GM19397 (cell line): ENCODE results near the gene DGKE.

Experiments
- ATAC-seq: cut with Tn5 transposase; IDR thresholded peaks from one replicate; pipeline ENCODE4 v1.9.1; 2021; ENCODE audit warnings: mild to moderate bottlenecking, moderate library complexity; ENCODE audit not compliant: unreplicated experiment

Gene DGKE

DNA sequence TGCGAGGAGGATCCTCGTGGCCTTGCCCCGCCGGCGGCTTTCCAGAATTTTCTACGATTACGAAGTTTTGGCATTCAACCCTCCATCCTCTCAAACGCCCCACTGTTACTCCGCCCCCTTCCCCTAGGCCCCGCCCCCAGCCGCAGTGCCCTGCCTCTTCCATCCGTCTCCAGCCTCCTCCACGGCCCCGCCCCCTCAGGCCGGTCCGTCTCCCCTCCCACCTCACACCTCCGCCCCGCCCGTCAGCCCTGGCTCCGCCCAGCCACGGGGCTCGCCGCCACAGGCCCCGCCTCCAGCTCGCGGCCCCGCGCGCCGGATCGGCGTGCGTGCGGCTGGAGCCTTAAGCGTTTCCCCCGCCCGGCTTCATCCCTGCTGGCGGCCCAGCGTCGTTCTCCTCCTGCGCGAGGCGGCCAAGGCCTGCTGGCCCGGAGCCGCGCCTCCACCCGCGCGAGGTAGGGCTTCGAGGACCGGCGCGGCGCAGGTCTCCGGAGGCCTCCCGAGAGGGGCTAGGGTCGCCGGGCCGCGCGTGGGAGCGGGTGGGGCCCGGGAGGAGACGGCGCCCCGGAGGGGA, at the start of gene DGKE, which contains the start of gene C17orf67:
DGKE (plus strand) TSS at position 343 of the 571 bp plus-strand sequence. CDS start 645 bp downstream, outside the sequence.
C17orf67 (minus strand) TSS at position 112 of the 571 bp plus-strand sequence. CDS start 18,110 bp downstream, outside the sequence.
- peak; percentile 68 for ATAC-seq

GRCh38 chr17:56785405-56785804, 48.5 kb upstream of the DGKE start:
- no peak for ATAC-seq

DNA sequence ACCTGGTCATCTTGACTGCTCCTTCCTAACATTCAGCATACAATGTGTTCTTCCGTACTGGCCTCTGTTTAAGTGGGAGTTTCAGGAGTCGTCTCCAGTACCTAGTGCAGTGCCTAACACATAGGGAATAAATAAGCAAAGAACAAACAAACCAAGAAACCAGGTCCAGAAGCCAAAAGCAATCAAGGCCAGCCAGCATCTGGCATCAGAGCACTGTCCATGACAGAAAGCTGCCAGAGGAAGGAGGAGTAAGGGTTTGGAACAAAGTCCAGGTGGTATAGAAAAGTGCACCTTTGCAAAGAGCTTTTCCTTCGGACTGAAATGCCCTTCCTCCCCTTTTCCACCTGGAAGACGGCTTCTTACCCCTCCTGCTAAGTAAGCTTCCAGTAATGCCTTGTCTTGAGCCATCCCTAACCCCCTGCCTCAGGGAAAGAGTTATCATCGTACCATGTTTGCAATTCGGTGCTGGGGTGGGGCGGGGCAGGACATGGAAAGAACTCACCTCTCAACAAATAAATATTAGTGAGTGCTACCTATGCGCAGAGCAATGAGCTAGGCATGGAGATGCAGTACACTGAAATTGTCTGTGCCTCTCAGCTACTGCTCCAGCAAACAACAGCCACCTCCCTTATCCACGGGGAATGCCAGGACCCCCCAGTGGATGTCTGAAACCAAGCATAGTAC, 47.8 kb upstream of the DGKE start:
- no peak for ATAC-seq

- ATAC-seq = peak; percentile 77
These were observed 46.9 kb upstream of the DGKE start for GRCh38 chr17:56786989-56787482.

DNA sequence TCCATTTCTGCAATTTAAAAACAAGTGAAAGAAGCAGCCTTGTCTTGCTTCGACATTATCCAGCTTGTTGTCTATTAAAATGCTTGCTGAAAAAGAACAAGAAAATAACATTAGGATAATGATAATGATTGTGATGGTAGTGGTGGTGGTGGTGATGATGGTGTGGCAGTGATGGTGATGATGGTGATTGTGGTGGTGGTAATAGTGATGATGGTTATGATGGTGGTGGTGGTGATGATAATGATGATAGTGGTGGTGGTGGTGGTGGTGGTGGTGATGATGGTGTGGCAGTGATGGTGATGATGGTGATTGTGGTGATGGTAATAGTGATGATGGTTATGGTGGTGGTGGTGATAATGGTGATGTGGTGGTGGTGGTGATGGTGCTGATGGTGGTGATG, 41.7 kb upstream of the DGKE start:
- no peak for ATAC-seq

GRCh38 chr17:56793531-56793930, 40.4 kb upstream of the DGKE start:
- ATAC-seq = no peak

- no peak for ATAC-seq
These were observed 40.0 kb upstream of the DGKE start for GRCh38 chr17:56793957-56794356.

- no peak for ATAC-seq
These were observed 38.6 kb upstream of the DGKE start for GRCh38 chr17:56795221-56795865.

DNA sequence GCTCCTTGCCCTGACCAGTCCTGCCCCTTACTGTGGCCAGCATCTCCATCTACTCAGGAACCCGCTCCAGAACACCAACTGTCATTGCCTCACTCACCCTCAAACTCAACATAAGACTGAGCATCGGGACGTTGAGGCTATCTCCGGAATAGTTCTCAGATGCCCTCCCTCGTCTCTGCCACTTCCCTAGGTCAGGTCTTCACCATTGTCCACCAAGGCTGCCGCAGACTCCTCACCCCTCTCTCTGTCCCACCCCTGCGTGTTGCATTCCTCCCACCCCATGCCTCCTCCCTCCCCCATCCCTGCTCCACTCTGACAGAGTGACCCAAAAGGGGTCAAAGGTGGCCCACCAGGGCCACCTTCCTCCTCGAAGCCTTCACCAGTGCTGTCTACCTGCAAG, 37.4 kb upstream of the DGKE start:
- no peak for ATAC-seq

GRCh38 chr17:56798916-56799315, 35.0 kb upstream of the DGKE start:
- ATAC-seq = no peak

DNA sequence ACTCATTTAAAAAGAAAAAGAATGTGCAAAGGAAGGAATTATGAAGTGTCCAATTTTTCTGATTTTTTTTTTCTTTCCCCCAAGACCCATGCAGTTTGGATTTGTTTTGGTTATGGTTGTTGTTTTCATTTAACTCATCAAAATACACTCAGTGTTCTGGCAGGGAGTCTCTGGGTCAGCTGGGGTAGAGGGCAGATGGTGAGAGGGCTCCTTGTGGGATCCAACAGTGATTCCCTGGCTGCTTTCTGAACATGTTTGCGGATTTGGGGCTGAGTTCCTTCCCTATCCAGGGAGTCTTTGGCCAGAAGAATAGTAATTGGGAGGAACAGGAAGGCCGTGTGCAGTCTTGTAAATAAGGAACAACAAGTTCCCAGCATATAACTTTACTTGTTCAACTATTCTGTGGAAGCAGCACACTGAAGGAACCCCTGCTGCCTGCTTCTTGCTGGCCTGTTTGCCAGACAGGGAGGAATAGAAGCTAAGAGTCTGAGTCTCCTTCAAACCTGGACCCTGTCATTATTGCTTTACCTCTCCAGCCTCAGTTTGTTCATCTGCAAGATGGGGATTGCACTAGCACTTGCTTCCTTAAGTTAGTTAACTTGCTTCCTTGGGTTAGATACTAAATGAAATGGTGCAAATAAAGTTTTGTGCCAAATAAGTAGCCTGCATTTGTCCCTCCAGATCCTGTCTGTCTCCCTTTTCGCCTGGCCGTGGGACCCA, 32.3 kb upstream of the DGKE start:
- no peak for ATAC-seq

DNA sequence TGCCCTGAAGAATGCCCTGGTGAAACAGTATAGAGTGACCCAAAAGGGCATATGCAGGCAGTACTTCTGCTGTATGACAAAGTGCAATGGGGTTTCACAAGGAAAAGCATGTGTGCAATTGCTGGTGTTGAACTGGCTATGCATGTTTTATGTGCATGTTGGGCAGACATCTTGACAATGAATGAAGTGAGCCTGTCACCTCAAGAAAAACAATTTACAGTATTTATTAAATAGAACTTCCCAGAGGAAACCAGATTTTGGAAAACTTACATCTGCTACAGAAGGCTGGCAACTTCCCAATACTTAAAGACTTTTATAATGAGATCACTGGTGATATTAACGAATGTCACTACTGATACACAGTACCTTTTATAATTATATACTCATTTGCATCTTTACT, 30.9 kb upstream of the DGKE start:
- no peak for ATAC-seq

GRCh38 chr17:56804454-56804853, 29.5 kb upstream of the DGKE start:
- no peak for ATAC-seq

DNA sequence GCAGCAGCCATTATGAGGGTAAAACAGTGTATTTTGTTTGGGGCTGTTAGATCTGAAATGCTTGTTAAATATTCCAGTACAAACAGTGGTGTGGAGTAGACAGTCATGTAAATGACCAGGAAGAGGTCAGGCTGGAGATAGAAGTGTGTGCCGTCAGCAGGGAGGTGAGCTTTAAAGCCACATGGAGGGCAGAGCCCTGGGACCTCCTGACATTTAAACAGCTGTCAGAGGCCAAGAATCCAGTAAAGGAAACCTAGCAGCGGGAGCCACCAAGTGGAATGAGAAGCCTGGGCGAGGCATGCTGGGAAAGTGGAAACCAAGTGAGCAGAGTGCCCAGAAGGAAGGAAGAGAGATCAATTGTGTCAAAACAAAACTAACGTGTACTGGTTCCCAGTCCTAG, 27.0 kb upstream of the DGKE start:
- ATAC-seq = no peak

DNA sequence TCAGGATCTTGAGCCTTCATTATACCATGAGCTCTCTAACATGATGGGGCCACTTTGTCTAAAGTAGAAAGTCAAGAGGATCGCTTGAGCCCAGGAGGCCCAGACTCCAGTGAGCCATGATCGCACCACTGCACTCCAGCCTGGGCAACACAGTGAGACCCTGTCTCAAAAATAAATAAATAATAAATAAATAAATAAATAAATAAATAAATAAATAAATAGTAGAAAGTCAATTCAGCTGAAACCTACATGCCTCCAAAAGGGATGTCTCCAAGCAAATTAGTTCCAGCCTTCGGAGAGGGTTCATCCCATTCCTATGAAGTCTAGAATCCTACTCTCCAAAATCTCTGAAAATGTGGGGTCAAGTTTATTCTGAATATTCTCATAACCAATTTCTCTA, 26.2 kb upstream of the DGKE start:
- ATAC-seq = no peak

- no peak for ATAC-seq
These were observed 25.4 kb upstream of the DGKE start for GRCh38 chr17:56808503-56808902.

- no peak for ATAC-seq
These were observed 24.7 kb upstream of the DGKE start for GRCh38 chr17:56809106-56809819.

DNA sequence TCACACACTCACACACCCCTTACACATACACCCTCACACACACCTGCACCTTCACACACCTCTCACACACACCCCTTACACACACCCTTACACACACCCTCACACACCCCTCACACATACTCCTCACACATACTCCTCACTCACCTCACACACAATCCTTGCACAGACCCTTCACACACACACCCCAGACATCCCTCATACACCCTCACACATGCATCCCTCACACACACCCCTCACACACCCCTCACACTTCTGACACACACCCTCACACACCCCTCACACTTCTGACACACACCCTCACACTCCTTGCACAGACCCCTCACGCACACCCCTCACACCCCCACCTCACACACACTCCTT, 24.2 kb upstream of the DGKE start:
- ATAC-seq = no peak

- ATAC-seq = no peak
These were observed 23.6 kb upstream of the DGKE start for GRCh38 chr17:56810343-56810742.

DNA sequence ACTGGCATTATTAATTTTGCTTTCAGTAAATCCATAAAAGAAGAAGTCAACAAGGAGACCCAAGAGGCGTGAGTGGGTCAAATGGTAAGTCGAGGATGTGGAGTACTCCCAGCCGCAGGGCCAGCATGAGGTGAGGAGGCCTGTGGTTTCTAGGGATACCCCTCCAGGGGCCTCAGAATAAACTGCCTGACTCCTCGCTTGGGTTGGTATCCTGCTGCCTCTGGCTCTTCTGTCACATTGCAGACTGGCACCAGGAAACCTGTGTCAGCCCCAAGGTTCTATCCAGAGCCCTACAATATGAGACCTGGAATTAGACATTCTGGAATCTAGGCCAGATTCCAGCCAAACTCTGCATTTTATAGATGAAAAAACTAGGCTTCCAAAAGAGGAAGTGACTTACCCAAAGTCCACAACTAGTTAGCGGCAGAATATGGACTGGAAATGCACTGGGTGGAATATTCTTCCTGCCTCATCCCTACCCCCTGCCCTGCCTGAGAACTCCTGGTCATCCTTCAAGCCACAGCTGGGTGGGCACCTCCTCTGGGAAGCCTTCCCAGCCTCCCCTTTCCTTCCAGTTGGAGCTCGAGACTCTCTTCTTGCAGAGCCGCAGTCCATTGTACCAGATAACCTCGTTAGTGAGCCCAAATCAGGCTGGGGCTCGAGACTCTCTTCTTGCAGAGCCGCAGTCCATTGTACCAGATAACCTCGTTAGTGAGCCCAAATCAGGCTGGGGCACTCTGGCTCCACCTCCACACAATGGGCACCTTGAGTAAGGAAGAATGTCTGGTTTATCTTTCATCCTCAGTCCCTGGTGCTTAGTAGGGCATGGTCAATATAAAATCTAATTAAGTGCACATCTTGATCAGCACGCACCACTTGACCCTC, 22.8 kb upstream of the DGKE start:
- no peak for ATAC-seq
